MCF 10A (cell line): ENCODE data around the gene GNA15. TPM values are rescaled to one million over a fixed set of nuclear protein-coding genes. Genes with fewer than 3 reads are reported as not detected.
"Not testable (repeated sequence)": the region's sequence is repeated elsewhere in the genome, so short reads cannot be mapped to it uniquely, and the experiment has no call there.

Source experiments
- BruUV-seq: library from RNA; stranded (reverse); fragments of 400-500 nt; replicated peaks from 2 replicates; lab custom pipeline; 2021; lab: Mats Ljungman, UMichigan
- CTCF ChIA-PET: fragments of 300-600 bp; sonication (Branson Sonifier 250); formaldehyde crosslinking; extraction: SDS; loops from one replicate; lab custom pipeline; 2021; ENCODE audit warnings: antibody characterized with exemption, inconsistent platforms; lab: Yijun Ruan, JAX
- POLR2A ChIA-PET: fragments of 300-600, 350-650 bp; sonication (Branson Sonifier 250); formaldehyde crosslinking; extraction: SDS; loops from one replicate; lab custom pipeline; 2020; ENCODE audit warnings: antibody characterized with exemption, inconsistent platforms; lab: Yijun Ruan, JAX
- DNase-seq: peaks from one replicate; pipeline ENCODE4 v3.0.0-alpha.2; 2018; ENCODE audit not compliant: unreplicated experiment
- H3K27ac Mint-ChIP-seq: one replicate; pipeline ENCODE4 v1.8.0; 2022; ENCODE audit warnings: mild to moderate bottlenecking, low read depth, mixed read lengths; ENCODE audit not compliant: unreplicated experiment
- H3K27me3 Mint-ChIP-seq: one replicate; pipeline ENCODE4 v1.8.0; 2022; ENCODE audit warnings: mixed read lengths; ENCODE audit not compliant: insufficient read depth, unreplicated experiment
- H3K36me3 Mint-ChIP-seq: one replicate; pipeline ENCODE4 v1.8.0; 2022; ENCODE audit warnings: mild to moderate bottlenecking, moderate library complexity, mixed read lengths; ENCODE audit not compliant: insufficient read depth, unreplicated experiment
- H3K4me1 Mint-ChIP-seq: one replicate; pipeline ENCODE4 v1.8.0; 2022; ENCODE audit warnings: mixed read lengths; ENCODE audit not compliant: insufficient read depth, unreplicated experiment
- H3K4me3 Mint-ChIP-seq: one replicate; pipeline ENCODE4 v1.8.0; 2022; ENCODE audit warnings: mild to moderate bottlenecking, moderate library complexity, mixed read lengths; ENCODE audit not compliant: unreplicated experiment
- H3K9me3 Mint-ChIP-seq: one replicate; pipeline ENCODE4 v1.8.0; 2022; ENCODE audit warnings: mixed read lengths; ENCODE audit not compliant: unreplicated experiment
- intact Hi-C: fragments of 100-400 bp; cut with micrococcal nuclease; formaldehyde crosslinking; loops from 2 replicates; pipeline ENCODE4 v1.14.1; 2022
- total RNA-seq: library from RNA; stranded (reverse); gene quantifications from 2 replicates; pipeline ENCODE4 v1.2.3, GENCODE V29; 2022
- TF ChIP-seq, protein P1 (sequence below): fragments of 200-600 bp; IDR thresholded peaks from one replicate; pipeline ENCODE4 v1.8.0; 2022; ENCODE audit warnings: antibody characterized with exemption, mild to moderate bottlenecking; ENCODE audit not compliant: unreplicated experiment

The GNA15 gene
- total RNA-seq, 1 experiment from 2014 or later, result 47.1 TPM

- intact Hi-C loops, result no loop called here
- Mint-ChIP-seq H3K4me1 (no peaks in the 10 kb centered on the region), H3K27ac (no peak overlapping the region), H3K27me3 (no peaks in the 10 kb centered on the region), H3K4me3 (no peak overlapping the region), H3K9me3 (no peaks in the 10 kb centered on the region), H3K36me3 (peaks cover 18% of the 10 kb centered on the region)
- no TSS peak for BruUV-seq
- CTCF ChIA-PET, result no interaction called here
- DNase-seq, result no peak
- TF ChIP-seq, protein P1, sequence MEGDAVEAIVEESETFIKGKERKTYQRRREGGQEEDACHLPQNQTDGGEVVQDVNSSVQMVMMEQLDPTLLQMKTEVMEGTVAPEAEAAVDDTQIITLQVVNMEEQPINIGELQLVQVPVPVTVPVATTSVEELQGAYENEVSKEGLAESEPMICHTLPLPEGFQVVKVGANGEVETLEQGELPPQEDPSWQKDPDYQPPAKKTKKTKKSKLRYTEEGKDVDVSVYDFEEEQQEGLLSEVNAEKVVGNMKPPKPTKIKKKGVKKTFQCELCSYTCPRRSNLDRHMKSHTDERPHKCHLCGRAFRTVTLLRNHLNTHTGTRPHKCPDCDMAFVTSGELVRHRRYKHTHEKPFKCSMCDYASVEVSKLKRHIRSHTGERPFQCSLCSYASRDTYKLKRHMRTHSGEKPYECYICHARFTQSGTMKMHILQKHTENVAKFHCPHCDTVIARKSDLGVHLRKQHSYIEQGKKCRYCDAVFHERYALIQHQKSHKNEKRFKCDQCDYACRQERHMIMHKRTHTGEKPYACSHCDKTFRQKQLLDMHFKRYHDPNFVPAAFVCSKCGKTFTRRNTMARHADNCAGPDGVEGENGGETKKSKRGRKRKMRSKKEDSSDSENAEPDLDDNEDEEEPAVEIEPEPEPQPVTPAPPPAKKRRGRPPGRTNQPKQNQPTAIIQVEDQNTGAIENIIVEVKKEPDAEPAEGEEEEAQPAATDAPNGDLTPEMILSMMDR, result no peak
- POLR2A ChIA-PET, result interaction anchor here (0.7 kb wide), 1 partner anchor 351 kb away, joined by 4 read pairs; no protein-coding TSS in a partner anchor
Measured at GRCh38 chr19:3201911-3202310, 66.1 kb downstream of the GNA15 start.

DNA sequence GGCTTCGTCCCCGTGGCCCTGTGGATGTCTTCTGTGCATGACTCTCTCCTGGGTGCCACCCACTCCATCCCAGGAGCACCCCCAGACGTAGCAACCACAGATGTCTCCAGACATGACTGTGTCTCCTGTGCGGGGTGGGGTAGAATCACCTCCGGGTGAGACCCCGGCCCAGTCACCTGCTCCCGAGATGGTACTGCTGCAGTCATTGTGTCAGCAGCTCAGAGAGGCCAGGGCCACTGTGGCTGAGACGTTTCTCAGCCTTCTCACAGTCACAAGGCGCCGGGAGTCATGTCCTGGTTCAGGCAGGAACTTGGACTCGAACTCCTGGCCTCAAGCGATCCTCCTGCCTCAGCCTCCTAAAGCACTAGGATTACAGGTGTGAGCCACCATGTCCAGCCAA, 66.5 kb downstream of the GNA15 start:
- Mint-ChIP-seq H3K9me3 (no peaks in the 10 kb centered on the region), H3K4me1 (no peaks in the 10 kb centered on the region), H3K27ac (no peak overlapping the region), H3K4me3 (no peak overlapping the region), H3K36me3 (peaks cover 18% of the 10 kb centered on the region), H3K27me3 (no peaks in the 10 kb centered on the region)
- CTCF ChIA-PET, result no interaction called here
- BruUV-seq, result no TSS peak
- TF ChIP-seq, protein P1, result no peak
- POLR2A ChIA-PET, result no interaction called here
- DNase-seq, result no peak
- intact Hi-C loops, result no loop called here

- H3K4me1 Mint-ChIP-seq, intact Hi-C loops, H3K27ac Mint-ChIP-seq, H3K4me3 Mint-ChIP-seq, BruUV-seq, CTCF ChIA-PET, DNase-seq, H3K27me3 Mint-ChIP-seq, POLR2A ChIA-PET, H3K9me3 Mint-ChIP-seq: not testable (repeated sequence)
- peaks cover 23% of the 10 kb centered on the region for H3K36me3 Mint-ChIP-seq
Measured at GRCh38 chr19:3202895-3203294, 67.1 kb downstream of the GNA15 start.

- H3K4me1 Mint-ChIP-seq, result no peaks in the 10 kb centered on the region
- ChIA-PET POLR2A (no interaction called here), CTCF (interaction anchor here (0.5 to 0.7 kb wide), 2 partner anchors 16 to 29 kb away, joined by 3 to 5 read pairs; no protein-coding TSS in a partner anchor)
- no peak overlapping the region for H3K4me3 Mint-ChIP-seq
- no peak for DNase-seq
- BruUV-seq, result no TSS peak
- H3K27me3 Mint-ChIP-seq, result no peaks in the 10 kb centered on the region
- H3K9me3 Mint-ChIP-seq, result no peaks in the 10 kb centered on the region
- TF ChIP-seq, protein P1, result no peak
- H3K27ac Mint-ChIP-seq, result no peak overlapping the region
- intact Hi-C loops, result no loop called here
- H3K36me3 Mint-ChIP-seq, result peaks cover 28% of the 10 kb centered on the region
Measured at GRCh38 chr19:3203805-3204645, 68.2 kb downstream of the GNA15 start.
